Hematopoietic multipotent progenitor cell treated with erythropoietin and hydrocortisone succinate and interleukin-3 and kit ligand, for 17 days (in vitro differentiated cells): ENCODE results near the gene FKBP10.
A peak's percentile ranks its signal among the peaks of the same experiment; 100 is the strongest.

Experiments
- DNase-seq: peaks from one replicate; pipeline ENCODE4 v3.0.0-alpha.2; 2015; ENCODE audit warnings: low spot score

The FKBP10 gene

GRCh38 chr17:41784207-41784744 is 28.5 kb upstream of the FKBP10 start:
- DNase-seq: no peak

- no peak for DNase-seq
These were observed 27.5 kb upstream of the FKBP10 start for GRCh38 chr17:41785091-41785858.

GRCh38 chr17:41785859-41786226 is 27.0 kb upstream of the FKBP10 start:
- DNase-seq: no peak

- DNase-seq: peak; percentile 85
These were observed 26.4 kb upstream of the FKBP10 start, which contains the start of gene JUP for GRCh38 chr17:41786227-41787020. JUP (minus strand) TSS chr17:41786711; CDS start chr17:41771854, 14,857 bp downstream.

- DNase-seq: no peak
These were observed 25.8 kb upstream of the FKBP10 start for GRCh38 chr17:41787021-41787418.

GRCh38 chr17:41792845-41793783 is 19.7 kb upstream of the FKBP10 start:
- no peak for DNase-seq

GRCh38 chr17:41793784-41794539 is 18.8 kb upstream of the FKBP10 start:
- no peak for DNase-seq

GRCh38 chr17:41794540-41794975 is 18.2 kb upstream of the FKBP10 start:
- no peak for DNase-seq

- DNase-seq: no peak
These were observed 16.5 kb upstream of the FKBP10 start for GRCh38 chr17:41796121-41796895.

- no peak for DNase-seq
These were observed 15.4 kb upstream of the FKBP10 start for GRCh38 chr17:41797377-41797776.

- DNase-seq: no peak
These were observed 13.4 kb upstream of the FKBP10 start for GRCh38 chr17:41799366-41799765.

GRCh38 chr17:41800601-41801373 is 12.0 kb upstream of the FKBP10 start:
- DNase-seq: no peak

GRCh38 chr17:41801374-41802271 is 11.2 kb upstream of the FKBP10 start:
- peak; percentile 67 for DNase-seq

GRCh38 chr17:41803049-41804020 is 9.5 kb upstream of the FKBP10 start:
- no peak for DNase-seq

GRCh38 chr17:41806685-41807445 is 5.9 kb upstream of the FKBP10 start:
- no peak for DNase-seq
